HG03039 (cell line): ENCODE measurements around the gene SBK1.
"Not testable (repeated sequence)": the region's sequence is repeated elsewhere in the genome, so short reads cannot be mapped to it uniquely, and the experiment has no call there.

ENCODE experiments used
- ATAC-seq: cut with Tn5 transposase; IDR thresholded peaks from one replicate; pipeline ENCODE4 v1.9.1; 2021; ENCODE audit warnings: mild to moderate bottlenecking, moderate library complexity; ENCODE audit not compliant: unreplicated experiment

The SBK1 gene

DNA sequence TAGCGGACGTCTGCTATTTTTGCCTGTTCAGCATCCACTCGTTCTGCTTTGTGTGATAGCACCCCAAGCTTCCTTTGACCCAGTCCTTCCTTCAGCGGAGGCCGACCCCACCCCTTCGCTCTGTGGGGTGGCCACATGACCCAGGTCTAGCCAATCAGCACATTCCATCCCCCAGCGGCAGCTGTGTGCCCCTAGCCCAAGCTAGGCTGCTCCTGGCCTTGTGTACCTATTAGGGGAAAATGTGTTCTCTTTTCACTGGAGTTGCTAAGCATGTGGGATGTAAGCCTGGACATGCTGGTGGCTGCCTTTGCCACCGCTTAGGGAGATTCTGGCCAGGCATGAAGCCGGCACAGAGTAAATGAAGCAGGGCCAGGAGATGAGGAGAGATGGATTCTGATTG, 37.9 kb downstream of the SBK1 start:
- ATAC-seq, result not testable (repeated sequence)

DNA sequence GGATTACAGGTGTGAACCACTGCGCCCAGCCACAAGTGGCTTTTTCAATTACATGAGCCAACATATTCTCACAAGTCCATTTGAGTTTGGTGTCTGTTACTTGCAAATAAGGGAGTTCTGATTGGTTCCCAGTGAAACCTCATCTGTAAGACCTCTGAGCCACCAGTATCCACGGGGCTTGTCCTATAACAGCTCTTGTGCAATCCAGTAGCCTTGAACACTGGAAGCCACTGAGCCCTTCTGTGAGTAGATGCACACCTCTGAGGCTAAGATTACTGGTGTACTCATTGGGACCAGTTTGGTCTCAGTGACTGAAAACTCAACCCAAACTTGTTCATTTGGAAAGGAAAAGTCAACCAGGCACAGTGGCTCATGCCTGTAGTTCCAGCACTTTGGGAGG, 38.7 kb downstream of the SBK1 start:
- ATAC-seq, result not testable (repeated sequence)

DNA sequence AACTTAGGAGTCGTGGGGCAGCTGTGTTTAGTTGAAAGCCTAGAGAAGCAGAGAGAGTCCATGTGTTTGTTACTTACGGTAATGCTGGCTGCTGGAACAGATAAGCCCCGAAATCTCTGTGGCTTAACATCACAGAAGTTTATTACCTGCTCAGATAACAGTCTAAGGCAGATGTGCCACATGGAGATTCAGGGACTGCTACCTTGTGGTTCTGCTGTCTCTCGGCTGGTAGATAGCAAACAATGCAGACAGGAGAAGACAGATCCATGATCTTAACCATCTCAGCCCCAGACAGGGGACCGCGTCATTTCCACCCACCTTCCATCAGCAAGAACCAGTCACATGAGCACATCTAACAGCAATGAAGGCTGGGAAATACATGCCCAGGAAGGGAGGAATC, 40.3 kb downstream of the SBK1 start:
- ATAC-seq, result not testable (repeated sequence)

DNA sequence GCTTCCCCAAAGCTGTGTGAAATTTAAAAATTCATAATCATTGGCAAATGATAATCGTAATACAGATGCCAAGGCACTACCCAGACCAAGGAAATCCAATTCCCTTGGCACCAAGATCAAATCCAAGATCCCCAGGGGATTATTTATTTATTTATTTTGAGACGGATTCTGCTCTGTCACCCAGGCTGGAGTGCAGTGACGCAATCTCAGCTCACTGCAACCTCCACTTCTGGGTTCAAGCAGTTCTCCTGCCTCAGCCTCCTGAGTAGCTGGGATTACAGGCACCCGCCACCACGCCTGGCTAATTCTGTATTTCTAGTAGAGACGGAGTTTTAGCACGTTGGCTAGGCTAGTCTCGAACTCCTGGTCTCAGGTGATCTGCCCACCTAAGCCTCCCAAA, 43.4 kb downstream of the SBK1 start:
- ATAC-seq, result not testable (repeated sequence)

DNA sequence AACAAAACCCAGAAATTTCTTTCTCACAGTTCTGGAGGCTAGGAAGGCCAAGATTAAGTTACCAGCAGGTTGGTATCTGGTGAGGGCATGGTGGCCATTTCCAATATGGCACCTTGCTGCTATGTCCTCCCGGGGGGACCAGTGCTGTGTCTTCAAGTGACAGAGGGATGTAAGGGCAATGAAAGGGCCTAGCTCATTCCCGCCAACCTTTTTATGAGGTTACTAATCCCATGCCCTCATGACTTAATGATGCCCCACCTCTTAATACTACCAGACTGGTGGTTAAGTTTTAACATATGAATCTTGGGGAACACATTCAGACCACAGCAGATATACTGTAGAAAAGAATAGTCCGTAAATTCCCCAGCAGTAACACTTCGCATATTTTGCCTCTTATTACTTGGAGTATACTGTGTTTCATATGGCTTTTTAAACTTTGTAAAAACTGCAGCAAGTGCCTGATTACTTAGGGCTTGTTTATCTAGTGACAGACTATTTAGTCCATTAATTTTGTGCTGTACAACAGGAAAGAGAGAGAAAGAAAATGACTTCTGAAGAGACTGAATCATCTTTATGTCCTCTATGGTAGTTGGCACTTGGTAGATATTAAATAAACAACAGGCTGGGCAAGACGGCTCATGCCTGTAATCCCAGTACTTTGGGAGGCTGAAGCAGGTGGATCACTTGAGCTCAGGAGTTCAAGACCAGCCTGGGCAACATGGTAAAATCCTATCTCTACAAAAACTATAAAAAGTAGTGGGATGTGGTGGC, 44.8 kb downstream of the SBK1 start:
- not testable (repeated sequence) for ATAC-seq

DNA sequence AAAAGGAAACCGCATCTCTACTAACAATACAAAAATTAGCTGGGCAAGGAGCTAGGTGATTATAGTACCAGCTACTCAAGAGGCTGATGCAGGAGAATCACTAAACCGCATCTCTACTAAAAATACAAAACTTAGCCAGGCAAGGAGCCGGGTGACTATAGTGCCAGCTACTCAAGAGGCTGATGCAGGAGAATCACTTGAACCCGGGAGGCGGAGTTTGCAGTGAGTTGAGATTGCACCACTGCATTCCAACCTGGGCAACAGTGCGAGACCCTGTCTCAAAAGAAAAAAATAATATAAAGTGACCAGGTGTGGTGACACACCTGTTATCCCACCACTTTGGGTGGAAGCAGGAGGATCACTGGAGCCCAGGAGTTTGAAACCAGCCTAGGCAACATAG, 45.9 kb downstream of the SBK1 start:
- not testable (repeated sequence) for ATAC-seq

DNA sequence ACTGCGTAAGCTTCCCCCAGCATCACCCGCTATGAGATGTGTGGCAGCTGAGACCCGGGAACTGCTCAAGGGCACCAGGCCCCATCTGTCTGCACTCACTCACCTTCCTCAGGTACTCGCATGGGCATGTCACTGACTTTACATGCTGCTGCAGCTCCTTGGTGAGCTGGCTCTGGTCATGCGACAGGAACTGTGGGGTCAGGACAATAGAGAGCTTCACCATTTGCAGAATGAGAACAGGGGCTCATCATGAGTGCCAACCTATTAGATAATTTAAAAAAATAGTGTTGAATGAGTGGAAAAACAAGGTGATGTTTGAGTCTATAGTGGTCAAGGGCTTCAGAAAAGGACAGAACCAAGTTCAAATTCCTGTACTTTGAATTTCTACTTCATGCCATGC, 70.3 kb downstream of the SBK1 start:
- not testable (repeated sequence) for ATAC-seq

DNA sequence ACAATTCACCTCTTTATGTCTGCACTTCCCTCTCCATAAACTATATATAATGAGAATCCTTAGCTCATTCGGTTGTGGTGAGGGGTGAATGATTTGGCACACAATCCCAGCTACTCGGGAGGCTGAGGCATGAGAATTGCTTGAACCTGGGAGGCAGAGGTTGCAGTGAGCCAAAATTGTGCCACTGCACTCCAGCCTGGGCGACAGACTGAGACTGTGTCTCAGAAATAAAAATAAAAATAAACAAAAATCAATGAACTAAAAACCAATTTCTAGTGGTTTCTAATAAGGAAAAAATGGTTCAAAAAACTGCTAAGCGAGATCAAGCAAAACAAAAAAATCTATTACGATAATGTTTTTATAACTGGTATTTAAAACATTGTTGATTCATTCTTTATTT, 71.1 kb downstream of the SBK1 start, which contains the start of gene NPIPB6:
Gene NPIPB6, minus strand, starts transcription at position 101 of the 400 bp plus-strand sequence. CDS start 686 bp downstream, outside the sequence.
- not testable (repeated sequence) for ATAC-seq

DNA sequence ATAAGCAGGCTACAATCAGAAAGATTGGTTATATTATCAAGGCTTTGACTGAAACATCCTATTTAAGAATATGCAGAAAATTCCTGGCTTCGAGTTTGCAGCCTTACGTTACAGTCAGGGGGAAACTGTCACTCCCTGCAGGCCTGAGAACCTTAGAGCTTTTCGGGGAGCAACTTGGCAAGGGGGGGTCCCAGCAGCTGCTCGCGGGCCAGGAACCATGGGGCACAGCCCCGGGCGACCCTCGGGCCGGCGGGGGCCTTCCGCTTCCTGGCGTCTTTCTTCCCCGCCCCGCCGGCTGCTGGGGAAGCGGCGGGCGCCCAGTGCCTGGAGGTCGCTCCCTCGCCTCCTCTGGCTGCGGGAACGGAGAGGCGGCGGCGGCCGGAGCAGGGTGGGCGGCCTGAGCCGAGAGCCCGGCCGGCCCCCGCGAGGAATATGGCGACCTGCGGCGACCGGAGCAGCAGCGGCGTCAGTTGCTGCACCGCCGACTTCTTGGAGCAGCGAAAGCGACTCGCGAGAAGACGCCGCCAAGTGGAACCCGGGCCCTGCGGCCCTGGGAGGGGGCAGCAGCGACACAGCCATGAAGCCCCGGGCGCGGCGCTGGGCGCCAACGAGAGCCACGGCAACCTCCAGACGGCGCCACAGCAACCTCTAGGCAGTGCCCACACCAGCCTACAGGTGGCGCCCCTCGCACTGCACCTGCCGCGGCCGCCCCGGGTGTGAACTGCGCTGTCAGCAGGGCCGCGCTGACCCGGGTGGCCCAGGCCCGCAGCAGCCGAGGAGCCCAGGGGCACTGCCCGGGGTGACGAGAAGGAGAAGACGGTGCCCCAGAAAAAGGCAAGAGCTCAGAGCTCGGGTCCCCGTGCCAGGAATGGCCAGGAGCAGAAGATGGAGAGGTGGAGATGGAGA, 72.2 kb downstream of the SBK1 start:
- ATAC-seq, result peak; percentile 84

DNA sequence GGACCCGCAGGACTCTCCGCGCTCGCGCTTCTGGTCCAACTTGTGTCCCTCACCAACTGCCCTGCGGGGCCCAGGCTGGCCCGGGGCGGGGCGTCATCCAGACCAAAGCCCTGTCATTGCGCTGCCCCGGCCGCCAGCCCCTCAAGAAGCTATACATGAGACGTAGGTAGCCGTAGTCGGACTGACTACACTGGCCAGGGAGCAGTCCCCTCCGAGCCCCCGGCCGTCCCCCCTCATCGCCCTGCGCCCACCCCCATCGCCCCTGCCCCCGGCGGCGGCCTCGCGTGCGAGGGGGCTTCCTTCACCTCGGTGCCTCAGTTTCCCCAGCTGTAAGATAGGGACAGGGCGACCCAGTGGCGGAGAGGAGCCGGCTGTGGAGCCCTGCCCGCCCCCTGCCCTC, 75.6 kb downstream of the SBK1 start:
- not testable (repeated sequence) for ATAC-seq
